GM10847 (cell line): ENCODE measurements around the gene PTGR1.

Experiments
- POLR2A ChIP-seq: IDR thresholded peaks from 2 replicates; pipeline ENCODE4 v1.6.1; 2011; ENCODE audit not compliant: insufficient read length; ENCODE audit errors: extremely low read depth

The PTGR1 gene

GRCh38 chr9:111524731-111525055 lies 74.8 kb downstream of the PTGR1 start:
- no peak for TF ChIP-seq POLR2A

- TF ChIP-seq POLR2A = no peak
Observed at GRCh38 chr9:111516061-111516465, 83.4 kb downstream of the PTGR1 start.

- no peak for TF ChIP-seq POLR2A
Observed at GRCh38 chr9:111514967-111515366, 84.5 kb downstream of the PTGR1 start.
